ENCODE data around the gene STX19.
"Not testable (repeated sequence)": the region's sequence is repeated elsewhere in the genome, so short reads cannot be mapped to it uniquely, and the experiment has no call there.

Gene STX19, protein sequence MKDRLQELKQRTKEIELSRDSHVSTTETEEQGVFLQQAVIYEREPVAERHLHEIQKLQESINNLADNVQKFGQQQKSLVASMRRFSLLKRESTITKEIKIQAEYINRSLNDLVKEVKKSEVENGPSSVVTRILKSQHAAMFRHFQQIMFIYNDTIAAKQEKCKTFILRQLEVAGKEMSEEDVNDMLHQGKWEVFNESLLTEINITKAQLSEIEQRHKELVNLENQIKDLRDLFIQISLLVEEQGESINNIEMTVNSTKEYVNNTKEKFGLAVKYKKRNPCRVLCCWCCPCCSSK

DNA sequence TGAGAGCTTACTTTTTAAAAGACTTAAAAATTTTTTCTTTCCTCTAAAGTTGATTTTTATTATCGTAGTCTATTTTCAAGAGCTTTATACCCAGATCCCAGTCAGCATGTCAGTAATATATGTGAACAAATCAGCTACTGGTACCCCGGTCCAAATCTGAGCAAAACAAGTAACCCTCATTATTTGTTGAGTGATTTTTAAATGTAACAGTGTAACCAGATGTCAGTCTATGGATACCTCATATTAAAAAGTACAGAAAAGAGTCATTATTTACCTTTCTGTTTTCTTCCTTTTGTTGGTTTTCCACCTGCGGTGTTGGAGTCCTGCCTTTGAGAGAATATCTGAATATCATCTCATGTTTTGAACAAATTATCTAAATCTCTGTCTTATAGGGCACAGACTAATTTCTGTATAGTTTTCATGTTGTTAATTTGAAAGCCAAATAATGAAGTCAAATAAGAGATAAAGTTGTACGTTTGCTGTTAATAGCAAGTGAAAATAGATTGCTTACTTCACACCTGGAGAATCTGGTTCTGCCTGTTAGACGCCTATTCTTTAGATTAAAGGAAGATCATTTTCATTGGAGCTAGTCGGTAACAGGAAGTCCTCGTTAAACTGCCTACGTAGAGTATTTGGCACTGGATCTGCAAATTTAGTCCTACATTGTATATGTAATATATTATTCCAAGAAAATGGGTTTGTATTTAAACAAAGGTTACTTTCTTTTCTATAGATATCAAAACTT, at the start of gene STX19:
STX19 (minus strand) TSS at position 505 of the 745 bp plus-strand sequence. CDS start 13,328 bp downstream, outside the sequence.
- no peak for DNase-seq (ENCODE audit: low read depth, low spot score)

DNA sequence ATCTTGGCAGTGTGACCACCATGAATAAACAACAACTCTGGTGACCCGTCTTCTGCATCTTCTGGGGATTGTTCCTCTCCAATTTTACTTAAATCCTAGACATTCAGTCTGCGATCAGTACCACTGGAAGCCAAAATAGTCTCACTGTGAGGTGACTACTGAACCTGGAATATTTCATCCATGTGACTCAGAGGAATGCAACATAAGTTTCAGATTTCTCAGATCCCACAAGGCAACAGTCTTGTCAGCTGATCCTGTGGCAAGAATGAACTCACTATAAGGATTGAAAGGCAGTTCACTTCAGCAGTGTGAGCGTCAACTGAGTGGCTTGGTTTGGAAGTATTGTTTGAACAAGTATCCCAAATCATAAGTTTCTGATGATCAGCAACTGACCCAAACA, 47.7 kb upstream of the STX19 start:
- DNase-seq (ENCODE audit: low read depth, low spot score): no peak

DNA sequence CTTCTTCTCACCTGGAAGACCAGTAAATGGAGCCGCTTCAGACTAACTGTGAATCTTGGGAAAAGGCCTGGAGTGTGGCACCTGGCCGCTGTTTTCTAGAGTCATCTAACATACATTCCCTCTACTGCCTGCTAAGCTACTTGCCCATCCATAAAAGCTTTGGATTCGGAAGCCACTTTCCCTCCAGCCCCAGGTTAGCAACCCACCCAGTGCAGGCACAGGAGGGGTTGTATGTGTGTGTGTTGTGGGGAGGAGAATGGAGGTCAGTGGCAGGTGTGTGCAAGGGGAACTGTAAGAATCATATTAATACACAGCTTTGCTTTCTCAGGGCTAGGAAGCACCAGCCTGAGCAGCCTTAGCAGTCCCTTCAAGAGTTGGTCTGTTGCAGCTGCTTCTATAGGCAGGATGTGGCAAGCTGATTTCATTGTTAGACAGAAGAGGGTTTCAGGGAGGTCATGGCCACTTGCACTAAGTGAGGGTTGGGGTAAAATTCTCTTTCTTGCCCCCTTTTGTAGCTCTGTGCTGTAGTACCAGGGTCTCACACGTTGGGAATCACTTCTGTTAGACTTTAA, 43.4 kb upstream of the STX19 start:
- DNase-seq (ENCODE audit: low read depth, low spot score): no peak

DNA sequence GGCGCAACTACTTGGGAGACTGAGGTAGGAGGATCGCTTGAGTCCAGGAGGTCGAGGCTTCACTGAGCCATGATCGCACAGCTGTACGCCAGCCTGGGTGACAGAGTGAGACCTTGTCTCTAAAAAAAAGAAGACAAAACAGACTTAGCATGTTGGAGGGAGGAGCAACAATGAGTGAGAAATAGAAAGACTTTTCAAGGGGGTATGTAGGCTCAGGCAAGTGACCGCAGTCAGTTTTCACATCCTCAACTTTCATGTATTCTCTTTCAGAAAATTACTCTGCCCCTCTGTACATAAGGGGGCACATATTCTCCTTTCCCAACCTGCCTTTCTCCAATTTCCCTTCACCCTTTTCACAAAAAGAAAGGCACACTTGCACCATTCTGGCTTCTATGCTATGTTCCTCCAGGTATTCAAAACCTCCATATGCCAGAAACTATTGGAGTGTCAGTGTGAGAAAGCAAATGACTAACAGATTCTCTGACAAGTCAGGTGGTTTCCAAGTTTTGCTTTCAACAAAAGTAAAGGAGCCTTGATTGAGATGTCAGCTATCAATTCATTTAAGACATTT, 42.0 kb upstream of the STX19 start:
- no peak for DNase-seq (ENCODE audit: low read depth, low spot score)

DNA sequence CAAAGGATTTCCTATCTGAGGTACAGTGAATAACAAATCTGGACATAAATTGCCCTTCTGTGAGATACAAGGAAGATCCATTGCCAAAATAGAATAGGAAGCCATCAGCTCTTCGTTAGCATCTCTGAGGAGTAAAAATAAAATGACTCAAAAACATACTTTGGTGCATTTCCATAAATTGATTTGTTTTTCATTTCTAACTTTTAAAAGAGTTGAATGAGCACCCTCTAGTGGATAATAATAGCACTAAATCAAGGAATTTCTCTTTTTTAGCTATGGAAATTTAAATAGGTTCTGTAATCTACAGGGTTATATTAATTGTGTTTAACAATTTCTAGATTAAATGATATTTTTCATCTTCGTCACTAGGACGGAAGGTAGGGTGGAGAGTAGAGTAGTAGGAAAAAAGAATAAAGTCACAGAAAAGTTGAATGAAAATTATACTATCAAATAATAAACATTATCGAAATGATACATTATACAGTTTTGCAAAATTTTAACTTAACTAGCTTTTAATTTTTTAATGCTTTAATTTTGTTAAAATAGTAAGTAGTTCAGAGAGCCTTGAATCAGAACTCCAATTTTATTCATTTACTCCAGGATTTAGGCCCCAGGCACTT, 40.9 kb upstream of the STX19 start:
- DNase-seq (ENCODE audit: low read depth, low spot score): no peak

DNA sequence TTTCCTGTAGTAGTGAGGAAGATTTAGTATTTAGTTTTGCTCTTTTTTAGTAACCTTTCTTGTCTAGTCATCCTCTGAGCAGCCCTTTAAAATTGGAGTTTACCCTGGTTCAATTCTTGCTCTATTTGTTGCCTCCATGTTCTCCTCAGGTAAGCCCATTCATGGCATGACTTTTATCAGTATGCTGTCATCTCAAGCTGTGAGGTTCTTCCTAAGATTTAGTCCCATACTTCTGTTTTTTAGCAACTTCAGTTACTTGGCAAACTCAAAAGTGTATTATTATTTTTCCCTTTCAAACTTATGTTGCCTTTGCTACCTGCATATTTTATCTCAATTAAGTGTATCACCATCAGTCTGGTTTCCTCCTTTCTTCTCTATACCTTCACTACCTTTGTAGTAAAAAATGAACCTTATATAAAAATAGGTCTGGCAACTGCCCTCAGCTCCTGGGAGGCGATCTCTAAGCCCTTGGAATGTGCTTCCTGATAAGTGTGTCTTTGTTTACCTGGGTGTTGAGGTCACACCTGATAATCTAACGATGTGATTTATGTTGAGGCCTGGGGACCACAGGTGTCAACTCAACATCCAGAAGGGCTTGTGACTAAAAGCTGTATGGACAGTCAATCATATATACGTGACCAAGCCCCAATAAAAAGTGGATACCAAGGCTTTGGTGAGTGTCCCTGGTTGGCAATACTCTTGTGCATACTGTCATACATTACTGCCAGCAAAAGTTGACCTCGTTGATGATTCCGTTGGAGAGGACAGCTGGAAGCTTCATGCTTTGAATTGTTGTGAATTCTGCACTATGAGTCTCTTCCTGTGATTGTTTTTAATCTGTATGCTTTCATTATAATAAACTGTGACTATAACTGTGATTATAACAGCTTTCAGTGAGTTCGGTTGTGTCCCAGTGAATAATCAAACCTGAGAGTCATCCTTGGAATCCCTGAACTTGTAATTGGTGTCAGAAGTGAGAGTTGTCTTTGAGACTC, 38.4 kb upstream of the STX19 start:
- DNase-seq (ENCODE audit: low read depth, low spot score): no peak

DNA sequence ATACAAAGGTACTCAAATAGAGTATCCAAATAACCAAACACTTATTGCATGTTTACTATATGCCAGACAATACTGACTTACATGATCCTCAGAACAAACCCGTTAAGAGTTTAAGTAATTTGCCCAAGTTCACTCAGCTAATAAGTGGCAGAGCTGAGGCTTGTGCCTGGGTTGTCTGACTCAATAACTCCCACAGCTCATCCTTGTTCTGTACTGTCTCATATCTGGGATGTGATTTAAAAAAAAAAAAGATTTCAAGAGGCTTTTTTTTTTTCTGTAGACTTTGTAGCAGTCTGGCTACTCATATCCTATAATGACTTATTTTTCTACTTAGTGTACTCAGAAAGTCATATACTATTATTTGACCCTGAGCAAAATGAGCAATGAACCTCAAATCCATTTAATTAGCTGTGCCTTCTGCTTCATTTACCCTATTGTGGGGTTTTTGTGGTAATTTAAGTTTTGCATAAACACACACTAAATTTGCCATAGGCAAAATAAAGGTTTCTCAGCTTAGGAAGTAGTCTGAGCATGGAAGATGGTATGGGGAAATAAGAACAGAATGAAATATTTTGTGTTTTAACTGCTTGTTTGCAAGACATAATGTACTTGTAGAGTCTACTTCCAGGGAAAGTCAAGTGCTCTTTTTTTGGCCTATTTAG, 37.6 kb upstream of the STX19 start:
- no peak for DNase-seq (ENCODE audit: low read depth, low spot score)

DNA sequence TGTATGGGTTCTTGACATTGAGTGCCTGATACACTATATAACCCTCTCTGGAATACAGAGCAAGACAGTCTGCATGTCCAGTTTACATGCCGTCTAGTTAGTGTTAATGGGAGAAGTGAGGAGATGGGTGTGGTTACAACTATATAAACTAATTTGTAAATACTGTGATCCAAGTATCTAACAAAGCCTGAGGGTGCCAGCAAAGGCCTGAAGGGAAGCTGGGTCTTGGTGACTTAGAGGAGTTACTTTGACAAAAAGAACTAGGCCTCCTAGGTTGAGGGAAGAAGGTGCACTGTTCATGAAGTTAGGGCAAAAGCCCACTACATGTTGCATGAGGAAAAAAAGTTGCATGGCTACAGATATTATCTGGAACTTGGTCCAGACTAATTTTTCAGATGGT, 36.7 kb upstream of the STX19 start:
- DNase-seq (ENCODE audit: low read depth, low spot score): no peak

DNA sequence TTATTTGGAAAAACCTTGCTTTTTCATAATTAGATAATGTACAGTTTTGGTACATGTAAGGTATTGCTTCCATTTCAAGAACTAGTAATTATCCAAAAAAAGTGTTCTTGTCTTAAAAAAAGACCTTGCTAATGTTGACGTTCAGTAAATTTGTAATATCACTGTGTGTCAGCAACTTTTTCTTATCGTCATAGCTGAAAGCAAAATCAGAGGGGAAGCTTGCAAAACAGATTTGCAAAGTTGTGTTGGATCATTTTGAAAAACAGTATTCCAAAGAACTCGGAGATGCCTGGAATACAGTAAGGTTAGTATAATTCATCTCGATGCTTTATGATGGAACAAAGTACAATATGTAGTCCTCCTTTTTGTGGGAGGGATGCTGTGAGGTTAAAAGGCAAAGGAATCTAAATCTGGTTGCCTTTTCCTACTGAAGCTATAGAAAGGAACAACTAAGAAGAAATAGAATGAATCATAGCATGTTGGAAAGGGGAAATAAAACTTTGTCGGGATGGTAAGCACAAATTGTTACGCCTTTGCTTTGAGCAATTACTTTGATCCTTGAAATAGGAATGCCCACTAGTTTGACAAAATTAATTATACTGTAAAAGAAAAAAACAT, 36.0 kb upstream of the STX19 start:
- DNase-seq (ENCODE audit: low read depth, low spot score): no peak

DNA sequence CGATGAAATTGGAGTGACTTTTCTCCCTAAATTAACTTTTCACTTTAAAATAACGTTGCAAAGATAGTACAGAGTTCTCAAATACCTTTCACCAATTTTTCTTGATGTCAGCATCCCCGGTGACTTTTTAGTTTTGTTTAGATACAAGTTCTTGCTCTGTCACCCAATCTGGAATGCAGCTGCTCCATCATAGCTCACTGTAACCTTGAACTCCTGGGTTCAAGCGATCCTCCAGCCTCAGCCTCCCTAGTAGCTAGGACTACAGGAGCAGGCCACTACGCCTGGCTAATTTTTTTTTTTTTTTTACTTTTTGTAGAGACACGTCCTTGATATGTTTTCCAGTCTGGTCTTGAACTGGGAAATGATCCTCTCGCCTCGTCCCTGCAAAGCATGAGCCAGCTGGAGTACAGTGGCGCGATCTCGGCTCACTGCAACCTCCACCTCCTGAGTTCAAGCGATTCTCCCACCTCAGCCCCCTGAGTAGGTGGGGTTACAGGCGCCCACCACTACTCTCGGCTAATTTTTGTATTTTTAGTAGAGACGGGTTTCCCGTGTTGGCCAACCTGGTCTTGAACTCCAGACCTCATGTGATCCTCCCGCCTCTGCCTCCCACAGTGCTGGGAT, 35.2 kb upstream of the STX19 start:
- DNase-seq (ENCODE audit: low read depth, low spot score): no peak

DNA sequence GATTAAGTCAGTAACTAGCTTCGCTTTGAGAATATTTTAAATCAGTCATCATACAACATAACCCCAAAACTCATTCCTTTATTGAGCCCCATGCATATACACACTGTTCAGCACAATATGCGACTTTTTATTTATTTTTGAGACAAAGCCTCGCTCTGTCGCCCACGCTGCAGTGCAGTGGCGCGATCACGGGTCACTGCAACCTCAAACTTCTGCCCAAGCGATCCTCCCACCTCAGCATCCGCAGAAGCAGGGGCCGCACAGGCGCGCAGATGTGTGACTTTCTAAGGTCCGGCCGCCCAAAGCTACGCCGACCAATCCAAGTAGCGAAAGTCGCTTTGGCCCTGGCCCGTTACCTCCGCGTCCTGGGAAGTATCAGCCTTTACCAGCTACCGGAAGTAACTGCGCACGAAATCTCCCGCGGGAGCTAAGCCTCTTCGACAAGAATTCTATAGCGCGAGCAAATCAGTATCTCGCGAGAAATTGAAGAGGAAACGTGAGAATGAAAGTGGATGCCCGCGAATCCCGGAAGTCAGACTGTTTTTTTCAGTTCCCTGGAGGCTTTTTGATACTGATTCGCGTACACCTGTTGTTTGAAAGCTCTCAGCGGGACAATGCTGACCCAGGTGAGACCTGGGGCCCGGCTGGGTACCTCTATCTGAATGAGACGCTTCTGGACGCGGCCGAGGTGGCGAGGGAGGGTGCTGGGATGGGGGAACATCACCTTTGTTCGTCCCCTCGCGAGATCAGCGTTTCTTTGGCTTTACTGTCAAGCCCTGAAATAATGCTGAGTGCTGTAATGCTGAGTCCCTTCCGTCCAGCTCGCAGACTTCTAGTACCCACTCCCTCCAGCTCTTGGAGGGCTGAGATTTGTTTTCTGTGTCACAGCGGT, 34.4 kb upstream of the STX19 start, which contains the start of the genes DHFR2 and NSUN3:
DHFR2 (minus strand) TSS at position 404 of the 892 bp plus-strand sequence. CDS start 1,405 bp downstream, outside the sequence.
NSUN3 (plus strand) TSS at position 549 of the 892 bp plus-strand sequence; CDS start at position 615, 66 bp downstream.
- peak; percentile 91 for DNase-seq (ENCODE audit: low read depth, low spot score)

DNA sequence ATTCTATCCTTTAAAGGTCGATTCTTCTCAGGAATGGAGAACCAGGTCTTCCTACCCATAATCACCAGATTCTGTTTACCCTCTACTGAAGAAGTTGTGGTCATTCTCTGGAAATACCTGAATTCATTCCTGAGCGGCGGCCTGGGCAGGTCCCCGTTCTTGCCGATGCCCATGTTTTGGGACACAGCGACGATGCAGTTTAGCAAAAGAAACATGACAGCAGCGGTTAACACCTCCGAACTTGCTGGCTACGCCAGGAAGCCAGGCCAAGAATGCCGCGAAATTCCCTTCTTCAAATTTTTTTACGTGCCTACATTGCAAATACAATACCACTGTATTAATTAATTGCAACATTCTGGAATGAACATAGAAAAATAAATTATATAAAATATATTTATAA, 32.9 kb upstream of the STX19 start:
- DNase-seq (ENCODE audit: low read depth, low spot score): no peak

DNA sequence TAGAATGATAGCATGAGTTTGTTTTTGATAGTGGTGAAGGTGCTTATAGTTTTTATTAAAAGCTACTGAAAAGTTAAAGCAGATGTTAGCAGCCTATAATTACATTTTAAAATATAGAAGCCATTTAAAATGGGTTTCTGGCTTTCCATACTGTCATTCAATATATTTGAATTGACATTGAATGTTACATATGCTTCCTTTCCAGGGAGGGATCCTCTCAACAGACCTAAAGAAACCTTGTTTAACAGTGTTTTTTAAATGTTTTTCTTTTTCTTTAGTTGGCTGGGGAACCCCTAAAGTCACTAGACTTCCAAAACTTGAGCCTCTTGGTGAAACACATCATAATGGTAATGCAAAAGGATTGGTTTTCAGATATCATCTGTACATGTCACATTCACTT, 22.1 kb upstream of the STX19 start:
- DNase-seq (ENCODE audit: low read depth, low spot score): no peak

DNA sequence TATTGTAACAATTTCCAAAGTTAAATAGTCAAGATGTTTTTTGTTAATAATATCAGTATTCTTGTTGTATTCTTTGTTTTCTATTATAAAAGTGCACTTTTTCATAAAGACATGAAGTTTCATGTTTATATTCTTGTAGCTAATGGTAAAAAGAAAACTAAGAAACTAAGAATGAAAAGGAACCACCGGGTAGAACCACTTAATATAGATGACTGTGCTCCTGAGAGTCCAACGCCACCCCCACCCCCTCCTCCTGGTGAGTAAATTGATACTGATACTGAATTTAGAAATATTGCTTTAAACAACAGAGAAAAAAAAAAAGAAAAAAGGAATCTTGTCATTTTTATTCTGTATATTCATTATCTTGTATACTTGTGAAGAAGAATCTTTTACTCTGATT, 20.9 kb upstream of the STX19 start:
- no peak for DNase-seq (ENCODE audit: low read depth, low spot score)

DNA sequence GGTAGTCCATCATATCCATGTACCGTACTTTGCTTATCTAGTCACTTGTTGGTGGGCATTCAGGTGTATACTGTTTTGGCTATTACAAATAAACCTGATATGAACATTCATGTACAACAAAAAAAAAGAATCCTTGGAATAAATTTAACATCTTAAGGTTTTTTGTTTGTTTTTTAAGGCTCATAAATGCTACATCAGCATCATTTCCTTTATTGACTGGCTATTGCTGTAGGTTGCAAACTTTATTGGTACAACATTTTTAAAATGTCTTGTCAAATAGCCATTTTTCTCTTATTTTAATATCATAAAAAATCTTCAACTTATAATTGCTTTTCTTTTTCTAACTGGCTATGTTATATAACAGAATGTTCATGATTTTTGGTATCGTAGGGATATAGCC, 18.1 kb upstream of the STX19 start:
- DNase-seq (ENCODE audit: low read depth, low spot score): no peak

DNA sequence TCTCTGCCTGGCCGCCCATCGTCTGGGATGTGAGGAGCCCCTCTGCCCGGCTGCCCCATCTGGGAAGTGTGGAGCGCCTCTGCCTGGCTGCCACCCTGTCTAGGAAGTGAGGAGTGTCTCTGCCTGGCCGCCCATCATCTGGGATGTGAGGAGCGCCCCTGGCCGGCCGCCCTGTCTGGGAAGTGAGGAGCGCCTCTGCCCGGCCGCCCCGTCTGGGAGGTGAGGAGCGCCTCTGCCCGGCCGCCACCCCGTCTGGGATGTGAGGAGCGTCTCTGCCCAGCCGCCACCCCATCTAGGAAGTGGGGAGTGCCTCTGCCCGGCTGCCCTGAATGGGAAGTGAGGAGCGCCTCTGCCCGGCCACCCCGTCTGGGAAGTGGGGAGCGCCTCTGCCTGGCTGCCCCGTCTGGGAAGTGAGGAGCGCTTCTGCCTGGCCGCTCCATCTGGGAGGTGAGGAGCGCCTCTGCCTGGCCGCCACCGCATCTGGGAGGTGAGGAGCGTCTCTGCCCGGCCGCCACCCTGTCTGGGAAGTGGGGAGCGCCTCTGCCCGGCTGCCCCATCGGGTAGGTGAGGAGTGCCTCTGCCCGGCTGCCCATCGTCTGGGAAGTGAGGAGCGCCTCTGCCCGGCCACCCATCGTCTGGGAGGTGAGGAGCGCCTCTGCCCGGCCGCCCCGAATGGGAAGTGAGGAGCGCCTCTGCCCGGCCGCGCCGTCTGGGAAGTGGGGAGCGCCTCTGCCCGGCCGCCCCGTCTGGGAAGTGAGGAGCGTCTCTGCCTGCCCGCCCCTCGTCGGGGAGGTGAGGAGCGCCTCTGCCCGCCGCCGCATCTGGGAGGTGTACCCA, 15.9 kb upstream of the STX19 start:
- DNase-seq (ENCODE audit: low read depth, low spot score): not testable (repeated sequence)

DNA sequence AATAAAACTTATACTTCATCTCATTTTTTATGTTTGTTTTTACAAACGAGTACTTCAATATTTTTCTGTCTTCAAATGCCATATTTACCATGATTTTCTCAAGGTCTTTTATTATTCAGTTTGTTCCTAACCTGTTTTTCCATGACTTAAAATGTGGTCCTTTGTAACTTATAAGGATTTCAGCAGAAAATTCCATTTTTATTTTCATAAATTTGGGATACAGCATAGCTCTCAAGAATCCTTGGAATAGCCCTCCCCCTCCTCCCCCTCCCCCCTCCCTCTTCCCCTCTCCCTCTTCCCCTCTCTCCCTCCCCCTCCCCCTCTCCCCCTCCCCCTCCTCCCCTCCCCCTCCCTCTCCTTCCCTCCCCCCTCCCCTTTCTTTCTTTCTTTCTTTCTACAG, 14.9 kb upstream of the STX19 start:
- no peak for DNase-seq (ENCODE audit: low read depth, low spot score)

Data from smooth muscle cell of the brain vasculature (primary cell).